HepG2 (cell line): ENCODE results near the gene MTA2. TPM values are rescaled to one million over a fixed set of nuclear protein-coding genes. Genes with fewer than 3 reads are reported as not detected.
A peak's percentile ranks its signal among the peaks of the same experiment; 100 is the strongest.

Experiments
- FOSL1 ChIP-seq: sonication (generic); formaldehyde crosslinking; IDR thresholded peaks from 2 replicates; pipeline ENCODE4 v1.9.0; 2021; ENCODE audit warnings: missing genetic modification reagents, borderline replicate concordance
- JUNB ChIP-seq: sonication (generic); formaldehyde crosslinking; IDR thresholded peaks from 2 replicates; pipeline ENCODE4 v1.8.0; 2022; ENCODE audit warnings: missing genetic modification reagents, mild to moderate bottlenecking, borderline replicate concordance
- KDM2A ChIP-seq: sonication (generic); formaldehyde crosslinking; IDR thresholded peaks from 2 replicates; pipeline ENCODE4 v1.4.0; 2020; ENCODE audit warnings: low read depth, missing genetic modification reagents, borderline replicate concordance
- MTF1 ChIP-seq: sonication (generic); formaldehyde crosslinking; IDR thresholded peaks from 2 replicates; pipeline ENCODE4 v1.5.0; 2020; ENCODE audit warnings: missing genetic modification reagents
- NFKBIZ ChIP-seq: IDR thresholded peaks from 2 replicates; pipeline ENCODE4 v1.6.1; 2018; ENCODE audit warnings: missing genetic modification reagents, missing compliant biosample characterization
- SALL2 ChIP-seq: sonication (generic); formaldehyde crosslinking; IDR thresholded peaks from 2 replicates; pipeline ENCODE4 v1.8.1; 2023; ENCODE audit warnings: mild to moderate bottlenecking, missing genetic modification reagents, inconsistent platforms
- ZFP82 ChIP-seq: sonication (generic); formaldehyde crosslinking; IDR thresholded peaks from 2 replicates; pipeline ENCODE4 v1.5.1; 2020; ENCODE audit warnings: mild to moderate bottlenecking, missing genetic modification reagents, borderline replicate concordance
- ZKSCAN8 ChIP-seq: IDR thresholded peaks from 2 replicates; pipeline ENCODE4 v1.6.1; 2016; ENCODE audit warnings: borderline replicate concordance, missing genetic modification reagents, missing compliant biosample characterization
- ZNF225 ChIP-seq: sonication (generic); formaldehyde crosslinking; IDR thresholded peaks from 2 replicates; pipeline ENCODE4 v1.4.0; 2020; ENCODE audit warnings: mild to moderate bottlenecking, missing genetic modification reagents
- ZNF292 ChIP-seq: sonication (generic); formaldehyde crosslinking; IDR thresholded peaks from 2 replicates; pipeline ENCODE4 v1.8.1; 2022; ENCODE audit warnings: mild to moderate bottlenecking, low read depth, missing genetic modification reagents, borderline replicate concordance
- ZNF446 ChIP-seq: sonication (generic); formaldehyde crosslinking; IDR thresholded peaks from 2 replicates; pipeline ENCODE4 v1.5.0; 2020; ENCODE audit warnings: mild to moderate bottlenecking, missing genetic modification reagents
- ZNF550 ChIP-seq: sonication (generic); formaldehyde crosslinking; IDR thresholded peaks from 2 replicates; pipeline ENCODE4 v1.4.0; 2020; ENCODE audit warnings: mild to moderate bottlenecking, missing genetic modification reagents, borderline replicate concordance
- ZNF772 ChIP-seq: sonication (generic); formaldehyde crosslinking; IDR thresholded peaks from 2 replicates; pipeline ENCODE4 v1.5.0; 2020; ENCODE audit warnings: mild to moderate bottlenecking, missing genetic modification reagents
- ZNF839 ChIP-seq: sonication (generic); formaldehyde crosslinking; IDR thresholded peaks from 2 replicates; pipeline ENCODE4 v1.4.0; 2020; ENCODE audit warnings: missing genetic modification reagents, mild to moderate bottlenecking, borderline replicate concordance
- polyA plus RNA-seq, 8 experiments: library from polyadenylated mRNA; depleted of rRNA in 3 of 8; stranded (reverse) in 7 of 8; unstranded in 1 of 8; fragments of >200 nt; fragmentation: Illumina TruSeq in 4 of 8; extraction: Trizol in 4 of 8; gene quantifications; 2 replicates each; pipeline versions ENCODE4 v1.2.1 to v1.2.3, GENCODE V29; 2011 to 2016; ENCODE audit warnings: low read depth in 4 of 8, missing spikeins in 1 of 8, mixed read lengths in 1 of 8; ENCODE audit not compliant: insufficient read depth in 1 of 8
- total RNA-seq, 5 experiments: library from RNA; depleted of rRNA; stranded (reverse); fragments of >200 nt; fragmentation: Illumina TruSeq; extraction: Trizol; gene quantifications; 2 replicates each; pipeline ENCODE4 v1.2.3, GENCODE V29; 2016; ENCODE audit warnings: low read depth in 1 of 5
- TF ChIP-seq, protein P1 (sequence below), 2 experiments: sonication (generic) in 1 of 2; formaldehyde crosslinking in 1 of 2; IDR thresholded peaks; 2 replicates each; pipeline versions ENCODE4 v1.4.0 to v1.6.1; 2016 to 2020; ENCODE audit warnings: borderline replicate concordance in 1 of 2, low read depth in 1 of 2, mild to moderate bottlenecking in 1 of 2, missing genetic modification reagents in 1 of 2
- TF ChIP-seq, protein P2 (sequence below): sonication (generic); formaldehyde crosslinking; IDR thresholded peaks from 2 replicates; pipeline ENCODE4 v1.9.0; 2022; ENCODE audit warnings: missing genetic modification reagents, mild to moderate bottlenecking, borderline replicate concordance
- TF ChIP-seq, protein P3 (sequence below): IDR thresholded peaks from 2 replicates; pipeline ENCODE4 v1.6.1; 2012; ENCODE audit warnings: low read depth, low read length, improper control_type of control experiment
- TF ChIP-seq, protein P4 (sequence below): sonication (generic); formaldehyde crosslinking; IDR thresholded peaks from 2 replicates; pipeline ENCODE4 v1.5.0; 2020; ENCODE audit warnings: mild to moderate bottlenecking, missing genetic modification reagents

Gene MTA2
- total and polyA plus RNA-seq, 2 of the 13 experiments (the other 11 are each of a cell fraction or from before 2014, with no cell fraction given), result 14.0 to 70.0 TPM

DNA sequence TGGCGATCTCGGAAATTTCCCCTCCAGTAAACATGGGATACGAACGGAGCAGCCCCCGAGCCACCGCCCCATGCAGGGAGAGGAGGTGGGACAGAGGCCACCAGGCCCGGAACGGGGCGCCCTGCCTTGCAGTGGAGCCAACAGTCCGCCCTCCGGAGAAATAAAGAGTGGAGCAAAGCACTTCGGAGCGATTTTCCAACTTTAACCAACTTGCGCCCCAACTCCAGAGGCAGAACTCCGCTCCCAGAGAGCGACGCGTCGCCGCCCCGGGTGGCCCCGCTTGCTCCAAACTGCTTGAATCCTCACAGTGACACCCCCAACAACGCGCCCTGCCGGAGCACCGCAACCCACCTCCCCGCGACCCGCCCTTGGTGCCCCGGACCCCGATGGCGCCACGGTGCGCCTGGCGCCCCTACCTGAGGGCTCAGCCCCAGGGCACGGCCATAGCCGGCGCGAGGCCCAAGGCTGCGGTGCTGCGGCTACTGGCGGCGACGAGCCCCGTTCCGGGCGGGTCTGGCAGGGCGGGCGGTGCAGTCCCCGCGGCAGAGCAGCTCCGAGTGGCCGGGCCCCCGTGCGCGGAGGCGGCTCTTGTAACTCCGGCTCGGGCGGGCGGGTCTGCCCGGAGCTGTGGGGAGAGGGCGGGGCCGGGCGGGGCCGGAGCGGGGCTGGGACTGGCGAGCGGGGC is 55.3 kb downstream of the MTA2 start, which contains the start of gene AHNAK (continued):
- TF ChIP-seq, protein P1, sequence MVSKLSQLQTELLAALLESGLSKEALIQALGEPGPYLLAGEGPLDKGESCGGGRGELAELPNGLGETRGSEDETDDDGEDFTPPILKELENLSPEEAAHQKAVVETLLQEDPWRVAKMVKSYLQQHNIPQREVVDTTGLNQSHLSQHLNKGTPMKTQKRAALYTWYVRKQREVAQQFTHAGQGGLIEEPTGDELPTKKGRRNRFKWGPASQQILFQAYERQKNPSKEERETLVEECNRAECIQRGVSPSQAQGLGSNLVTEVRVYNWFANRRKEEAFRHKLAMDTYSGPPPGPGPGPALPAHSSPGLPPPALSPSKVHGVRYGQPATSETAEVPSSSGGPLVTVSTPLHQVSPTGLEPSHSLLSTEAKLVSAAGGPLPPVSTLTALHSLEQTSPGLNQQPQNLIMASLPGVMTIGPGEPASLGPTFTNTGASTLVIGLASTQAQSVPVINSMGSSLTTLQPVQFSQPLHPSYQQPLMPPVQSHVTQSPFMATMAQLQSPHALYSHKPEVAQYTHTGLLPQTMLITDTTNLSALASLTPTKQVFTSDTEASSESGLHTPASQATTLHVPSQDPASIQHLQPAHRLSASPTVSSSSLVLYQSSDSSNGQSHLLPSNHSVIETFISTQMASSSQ (IDR thresholded peaks at IDR 0.05; ENCODE audit: low read depth), result no peak
- TF ChIP-seq, protein P1 (CRISPR knock-in tag; IDR thresholded peaks at IDR 0.05; ENCODE audit: borderline replicate concordance), result no peak
- TF ChIP-seq NFKBIZ (CRISPR knock-in tag) (no peak), MTF1 (CRISPR knock-in tag) (no peak), KDM2A (CRISPR knock-in tag) (no peak), SALL2 (CRISPR knock-in tag) (no peak), ZNF550 (CRISPR knock-in tag) (0 out of 2 replicates have a peak, but pooled peaks have one; percentile 50), FOSL1 (no peak), ZNF772 (CRISPR knock-in tag) (0 out of 2 replicates have a peak, but pooled peaks have one; percentile 8), ZNF225 (CRISPR knock-in tag) (no peak), ZKSCAN8 (CRISPR knock-in tag) (no peak), ZFP82 (CRISPR knock-in tag) (no peak), ZNF292 (CRISPR knock-in tag) (no peak), ZNF446 (CRISPR knock-in tag) (0 out of 2 replicates have a peak, but pooled peaks have one; percentile 30), ZNF839 (CRISPR knock-in tag) (no peak), JUNB (no peak)
- TF ChIP-seq, protein P2, sequence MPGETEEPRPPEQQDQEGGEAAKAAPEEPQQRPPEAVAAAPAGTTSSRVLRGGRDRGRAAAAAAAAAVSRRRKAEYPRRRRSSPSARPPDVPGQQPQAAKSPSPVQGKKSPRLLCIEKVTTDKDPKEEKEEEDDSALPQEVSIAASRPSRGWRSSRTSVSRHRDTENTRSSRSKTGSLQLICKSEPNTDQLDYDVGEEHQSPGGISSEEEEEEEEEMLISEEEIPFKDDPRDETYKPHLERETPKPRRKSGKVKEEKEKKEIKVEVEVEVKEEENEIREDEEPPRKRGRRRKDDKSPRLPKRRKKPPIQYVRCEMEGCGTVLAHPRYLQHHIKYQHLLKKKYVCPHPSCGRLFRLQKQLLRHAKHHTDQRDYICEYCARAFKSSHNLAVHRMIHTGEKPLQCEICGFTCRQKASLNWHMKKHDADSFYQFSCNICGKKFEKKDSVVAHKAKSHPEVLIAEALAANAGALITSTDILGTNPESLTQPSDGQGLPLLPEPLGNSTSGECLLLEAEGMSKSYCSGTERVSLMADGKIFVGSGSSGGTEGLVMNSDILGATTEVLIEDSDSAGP (CRISPR knock-in tag), result no peak
- TF ChIP-seq, protein P3, sequence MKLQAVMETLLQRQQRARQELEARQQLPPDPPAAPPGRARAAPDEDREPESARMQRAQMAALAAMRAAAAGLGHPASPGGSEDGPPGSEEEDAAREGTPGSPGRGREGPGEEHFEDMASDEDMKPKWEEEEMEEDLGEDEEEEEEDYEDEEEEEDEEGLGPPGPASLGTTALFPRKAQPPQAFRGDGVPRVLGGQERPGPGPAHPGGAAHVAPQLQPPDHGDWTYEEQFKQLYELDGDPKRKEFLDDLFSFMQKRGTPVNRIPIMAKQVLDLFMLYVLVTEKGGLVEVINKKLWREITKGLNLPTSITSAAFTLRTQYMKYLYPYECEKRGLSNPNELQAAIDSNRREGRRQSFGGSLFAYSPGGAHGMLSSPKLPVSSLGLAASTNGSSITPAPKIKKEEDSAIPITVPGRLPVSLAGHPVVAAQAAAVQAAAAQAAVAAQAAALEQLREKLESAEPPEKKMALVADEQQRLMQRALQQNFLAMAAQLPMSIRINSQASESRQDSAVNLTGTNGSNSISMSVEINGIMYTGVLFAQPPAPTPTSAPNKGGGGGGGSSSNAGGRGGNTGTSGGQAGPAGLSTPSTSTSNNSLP, result no peak
- TF ChIP-seq, protein P4, sequence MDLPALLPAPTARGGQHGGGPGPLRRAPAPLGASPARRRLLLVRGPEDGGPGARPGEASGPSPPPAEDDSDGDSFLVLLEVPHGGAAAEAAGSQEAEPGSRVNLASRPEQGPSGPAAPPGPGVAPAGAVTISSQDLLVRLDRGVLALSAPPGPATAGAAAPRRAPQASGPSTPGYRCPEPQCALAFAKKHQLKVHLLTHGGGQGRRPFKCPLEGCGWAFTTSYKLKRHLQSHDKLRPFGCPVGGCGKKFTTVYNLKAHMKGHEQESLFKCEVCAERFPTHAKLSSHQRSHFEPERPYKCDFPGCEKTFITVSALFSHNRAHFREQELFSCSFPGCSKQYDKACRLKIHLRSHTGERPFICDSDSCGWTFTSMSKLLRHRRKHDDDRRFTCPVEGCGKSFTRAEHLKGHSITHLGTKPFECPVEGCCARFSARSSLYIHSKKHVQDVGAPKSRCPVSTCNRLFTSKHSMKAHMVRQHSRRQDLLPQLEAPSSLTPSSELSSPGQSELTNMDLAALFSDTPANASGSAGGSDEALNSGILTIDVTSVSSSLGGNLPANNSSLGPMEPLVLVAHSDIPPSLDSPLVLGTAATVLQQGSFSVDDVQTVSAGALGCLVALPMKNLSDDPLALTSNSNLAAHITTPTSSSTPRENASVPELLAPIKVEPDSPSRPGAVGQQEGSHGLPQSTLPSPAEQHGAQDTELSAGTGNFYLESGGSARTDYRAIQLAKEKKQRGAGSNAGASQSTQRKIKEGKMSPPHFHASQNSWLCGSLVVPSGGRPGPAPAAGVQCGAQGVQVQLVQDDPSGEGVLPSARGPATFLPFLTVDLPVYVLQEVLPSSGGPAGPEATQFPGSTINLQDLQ (CRISPR knock-in tag), result no peak
